Measurements from ENCODE around the gene STK32B. TPM values are rescaled to one million over a fixed set of nuclear protein-coding genes. Genes with fewer than 3 reads are reported as not detected.

Gene STK32B
- total and polyA plus RNA-seq, 2 experiments from 2014 or later = not detected

DNA sequence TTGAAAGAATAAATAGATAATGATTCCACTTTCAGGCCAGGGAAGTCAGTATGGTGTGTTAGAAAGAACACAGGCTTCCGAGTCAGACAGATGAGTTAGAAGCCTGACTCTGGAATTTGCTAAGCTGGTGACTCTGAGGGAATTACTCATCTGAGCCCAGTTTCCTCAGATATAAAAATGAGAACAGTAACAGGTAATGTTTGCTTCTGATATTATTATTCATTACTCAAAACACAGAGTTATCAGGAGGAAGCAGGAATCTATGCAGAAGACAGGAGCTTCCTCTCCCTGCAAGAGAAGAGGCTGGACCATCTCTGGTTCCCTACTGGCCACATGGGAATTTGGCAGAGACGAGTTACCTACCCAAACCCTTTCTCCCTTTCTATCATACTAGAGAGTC, 494.0 kb downstream of the STK32B start:
- no peaks in the 10 kb centered on the region for H3K9me3 ChIP-seq (ENCODE audit: low read depth)
- no peaks in the 10 kb centered on the region for H3K36me3 ChIP-seq
- H3K4me1 ChIP-seq (ENCODE audit: low read depth) = no peaks in the 10 kb centered on the region
- TF ChIP-seq, protein P1, sequence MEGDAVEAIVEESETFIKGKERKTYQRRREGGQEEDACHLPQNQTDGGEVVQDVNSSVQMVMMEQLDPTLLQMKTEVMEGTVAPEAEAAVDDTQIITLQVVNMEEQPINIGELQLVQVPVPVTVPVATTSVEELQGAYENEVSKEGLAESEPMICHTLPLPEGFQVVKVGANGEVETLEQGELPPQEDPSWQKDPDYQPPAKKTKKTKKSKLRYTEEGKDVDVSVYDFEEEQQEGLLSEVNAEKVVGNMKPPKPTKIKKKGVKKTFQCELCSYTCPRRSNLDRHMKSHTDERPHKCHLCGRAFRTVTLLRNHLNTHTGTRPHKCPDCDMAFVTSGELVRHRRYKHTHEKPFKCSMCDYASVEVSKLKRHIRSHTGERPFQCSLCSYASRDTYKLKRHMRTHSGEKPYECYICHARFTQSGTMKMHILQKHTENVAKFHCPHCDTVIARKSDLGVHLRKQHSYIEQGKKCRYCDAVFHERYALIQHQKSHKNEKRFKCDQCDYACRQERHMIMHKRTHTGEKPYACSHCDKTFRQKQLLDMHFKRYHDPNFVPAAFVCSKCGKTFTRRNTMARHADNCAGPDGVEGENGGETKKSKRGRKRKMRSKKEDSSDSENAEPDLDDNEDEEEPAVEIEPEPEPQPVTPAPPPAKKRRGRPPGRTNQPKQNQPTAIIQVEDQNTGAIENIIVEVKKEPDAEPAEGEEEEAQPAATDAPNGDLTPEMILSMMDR (IDR thresholded peaks at IDR 0.05; ENCODE audit: low read depth, low read length) = no peak
- H3K27ac ChIP-seq = no peak overlapping the region
- H3K4me3 ChIP-seq = no peak overlapping the region
- DNase-seq (ENCODE audit: low read depth in 1 of 2, low spot score in 1 of 2) = no peak
- no peaks in the 10 kb centered on the region for H3K27me3 ChIP-seq

DNA sequence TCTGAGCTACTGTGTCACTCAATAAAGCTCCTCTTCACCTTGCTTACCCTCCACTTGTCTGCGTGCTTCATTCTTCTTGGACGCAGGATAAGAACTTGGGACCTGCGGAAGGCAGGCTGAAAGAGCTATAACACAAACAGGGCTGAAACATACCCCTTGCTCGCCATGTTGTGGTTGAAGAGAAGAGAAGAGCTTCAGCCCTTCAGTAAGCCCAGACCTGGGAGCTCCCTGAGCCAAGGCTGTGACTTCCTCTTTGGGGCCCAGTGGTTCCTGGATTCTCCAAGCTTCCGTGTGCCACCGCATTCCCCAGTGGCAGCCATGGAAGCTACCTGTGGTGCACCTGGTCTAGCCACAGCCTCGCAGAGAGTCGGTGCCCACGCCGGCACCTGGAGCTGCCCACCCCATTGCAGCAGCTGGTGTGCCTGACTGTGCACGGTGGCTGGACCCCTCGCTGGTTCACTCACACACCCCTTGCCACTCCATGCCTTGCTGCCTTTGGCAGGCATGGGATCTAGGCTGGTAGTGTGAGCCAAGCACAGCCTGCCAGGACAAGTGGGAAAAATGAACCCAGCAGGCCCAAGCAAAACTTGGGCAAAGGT, 496.5 kb downstream of the STK32B start:
- Histone ChIP-seq H3K36me3 (no peaks in the 10 kb centered on the region), H3K9me3 (ENCODE audit: low read depth) (no peaks in the 10 kb centered on the region), H3K4me3 (no peak overlapping the region), H3K4me1 (ENCODE audit: low read depth) (no peaks in the 10 kb centered on the region), H3K27ac (no peak overlapping the region), H3K27me3 (no peaks in the 10 kb centered on the region)
- TF ChIP-seq, protein P1 (IDR thresholded peaks at IDR 0.05; ENCODE audit: low read depth, low read length) = no peak
- DNase-seq (ENCODE audit: low read depth in 1 of 2, low spot score in 1 of 2) = no peak

Other genes with a start within 250 kb of the STK32B start
- gene MSX1, start 191.8 kb upstream of the STK32B start, total RNA-seq = 15.6 and 25.2 TPM in 2 replicates
- 12.5 and 27.5 TPM in 2 replicates for gene MSX1, start 191.8 kb upstream of the STK32B start, polyA plus RNA-seq
- gene CYTL1, start 32.0 kb upstream of the STK32B start, total RNA-seq = 0.57 and 2.0 TPM in 2 replicates
- gene CYTL1, start 32.0 kb upstream of the STK32B start, polyA plus RNA-seq = 0.46 and 1.8 TPM in 2 replicates

All from cardiac muscle cell (in vitro differentiated cells and primary cell).